Measurements from ENCODE around the gene UQCC2.

Gene UQCC2

DNA sequence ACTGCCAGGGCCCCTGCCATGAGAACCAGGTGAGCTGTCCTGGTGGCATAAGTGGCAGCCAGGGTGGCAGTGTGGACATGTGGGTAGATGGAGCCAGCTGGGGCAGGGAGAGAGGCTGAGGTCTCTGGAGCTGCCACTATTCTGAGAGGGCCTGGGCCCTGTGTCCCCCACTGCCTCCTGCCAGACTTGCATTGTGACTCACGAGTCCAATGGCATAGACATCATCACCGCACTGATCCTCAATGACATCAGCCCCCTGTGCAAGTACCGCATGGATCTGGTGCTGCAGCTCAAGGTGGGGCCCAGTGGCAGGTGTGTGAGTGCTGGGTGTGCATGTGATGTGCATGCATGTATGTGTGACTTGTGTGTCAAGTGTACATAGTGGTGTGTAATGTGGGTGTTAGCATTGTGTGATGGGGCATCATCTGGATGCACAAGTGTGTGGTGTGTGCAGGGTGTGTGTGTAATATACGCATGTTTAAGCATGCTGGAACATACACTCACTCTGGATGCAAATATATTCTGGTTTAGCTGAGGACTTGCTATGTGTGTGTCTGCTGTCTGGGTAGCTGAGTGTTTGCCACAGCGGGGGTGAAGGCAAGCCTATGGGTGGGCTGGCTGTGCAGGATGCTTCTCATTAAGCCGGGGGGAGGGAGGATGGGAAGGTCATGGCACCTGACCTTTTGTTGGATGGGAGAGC is 25.1 kb downstream of the UQCC2 start:
- TF ChIP-seq, protein P1, sequence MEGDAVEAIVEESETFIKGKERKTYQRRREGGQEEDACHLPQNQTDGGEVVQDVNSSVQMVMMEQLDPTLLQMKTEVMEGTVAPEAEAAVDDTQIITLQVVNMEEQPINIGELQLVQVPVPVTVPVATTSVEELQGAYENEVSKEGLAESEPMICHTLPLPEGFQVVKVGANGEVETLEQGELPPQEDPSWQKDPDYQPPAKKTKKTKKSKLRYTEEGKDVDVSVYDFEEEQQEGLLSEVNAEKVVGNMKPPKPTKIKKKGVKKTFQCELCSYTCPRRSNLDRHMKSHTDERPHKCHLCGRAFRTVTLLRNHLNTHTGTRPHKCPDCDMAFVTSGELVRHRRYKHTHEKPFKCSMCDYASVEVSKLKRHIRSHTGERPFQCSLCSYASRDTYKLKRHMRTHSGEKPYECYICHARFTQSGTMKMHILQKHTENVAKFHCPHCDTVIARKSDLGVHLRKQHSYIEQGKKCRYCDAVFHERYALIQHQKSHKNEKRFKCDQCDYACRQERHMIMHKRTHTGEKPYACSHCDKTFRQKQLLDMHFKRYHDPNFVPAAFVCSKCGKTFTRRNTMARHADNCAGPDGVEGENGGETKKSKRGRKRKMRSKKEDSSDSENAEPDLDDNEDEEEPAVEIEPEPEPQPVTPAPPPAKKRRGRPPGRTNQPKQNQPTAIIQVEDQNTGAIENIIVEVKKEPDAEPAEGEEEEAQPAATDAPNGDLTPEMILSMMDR (IDR thresholded peaks at IDR 0.05; ENCODE audit: unreplicated experiment in 3 of 3) = no peak
- peaks cover 15% of the 10 kb centered on the region for H3K27me3 Mint-ChIP-seq (ENCODE audit: low read depth)
- H3K4me1 Mint-ChIP-seq = no peaks in the 10 kb centered on the region
- H3K4me3 Mint-ChIP-seq = no peak overlapping the region
- peaks cover 3% of the 10 kb centered on the region for H3K36me3 Mint-ChIP-seq (ENCODE audit: low read depth)
- H3K27ac Mint-ChIP-seq = no peak overlapping the region
- H3K9me3 Mint-ChIP-seq = no peaks in the 10 kb centered on the region

DNA sequence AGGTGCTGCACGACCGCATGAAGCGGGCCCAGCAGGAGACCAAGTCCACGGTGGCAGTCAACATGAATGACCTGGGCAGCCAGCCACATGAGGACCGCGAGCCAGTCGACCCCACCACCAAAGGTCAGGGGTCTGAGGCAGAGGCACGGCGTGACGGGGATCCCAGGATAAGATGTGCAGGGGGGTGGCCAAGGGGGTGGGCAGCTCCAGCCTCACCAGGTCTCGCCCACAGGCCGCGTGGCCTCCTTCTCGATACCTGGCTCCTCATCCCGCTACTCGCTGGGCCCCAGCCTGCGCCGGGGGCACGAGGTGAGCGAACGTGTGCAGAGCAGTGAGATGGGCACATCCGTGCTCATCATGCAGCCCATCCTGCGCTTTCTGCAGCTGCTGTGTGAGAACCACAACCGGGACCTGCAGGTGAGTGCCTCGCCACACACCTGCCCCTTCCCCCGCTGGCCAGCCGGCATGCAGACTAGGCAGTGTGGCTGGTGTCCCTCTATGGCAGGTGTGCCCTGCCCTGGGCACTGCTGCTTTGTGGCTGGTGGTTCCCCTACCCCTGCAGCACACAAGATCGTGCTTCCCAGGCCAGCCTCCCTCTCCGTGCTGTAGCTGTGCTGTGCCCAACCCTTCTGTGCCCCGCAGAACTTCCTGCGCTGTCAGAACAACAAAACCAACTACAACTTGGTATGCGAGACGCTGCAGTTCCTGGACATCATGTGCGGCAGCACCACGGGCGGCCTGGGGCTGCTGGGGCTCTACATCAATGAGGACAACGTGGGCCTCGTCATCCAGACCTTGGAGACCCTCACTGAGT is 25.9 kb downstream of the UQCC2 start:
- no peak overlapping the region for H3K4me3 Mint-ChIP-seq
- no peak overlapping the region for H3K27ac Mint-ChIP-seq
- peaks cover 3% of the 10 kb centered on the region for H3K36me3 Mint-ChIP-seq (ENCODE audit: low read depth)
- no peaks in the 10 kb centered on the region for H3K9me3 Mint-ChIP-seq
- TF ChIP-seq, protein P1 (IDR thresholded peaks at IDR 0.05; ENCODE audit: unreplicated experiment in 3 of 3) = no peak
- H3K27me3 Mint-ChIP-seq (ENCODE audit: low read depth) = peaks cover 15% of the 10 kb centered on the region
- no peaks in the 10 kb centered on the region for H3K4me1 Mint-ChIP-seq

DNA sequence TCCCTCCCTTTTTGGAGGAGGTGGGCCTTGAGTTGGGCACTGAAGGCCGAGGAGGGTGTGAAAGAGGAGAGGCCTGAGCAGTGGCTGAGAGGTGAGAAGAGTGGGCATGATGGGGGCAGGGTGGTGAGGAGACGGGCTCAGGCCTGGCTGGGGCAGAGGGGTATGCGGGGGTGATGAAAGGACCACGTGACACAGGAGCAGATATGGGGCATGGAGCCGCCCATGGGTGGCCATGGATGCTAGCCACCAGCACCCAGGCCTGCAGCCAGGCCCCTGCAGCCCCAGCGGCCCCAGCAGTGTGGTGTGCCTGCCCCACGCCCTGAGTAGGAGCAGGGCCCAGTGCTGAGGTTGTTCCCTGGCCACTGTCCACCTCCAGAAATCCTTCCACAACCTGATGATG is 26.5 kb downstream of the UQCC2 start:
- no peaks in the 10 kb centered on the region for H3K9me3 Mint-ChIP-seq
- no peaks in the 10 kb centered on the region for H3K4me1 Mint-ChIP-seq
- H3K4me3 Mint-ChIP-seq = no peak overlapping the region
- peaks cover 15% of the 10 kb centered on the region for H3K27me3 Mint-ChIP-seq (ENCODE audit: low read depth)
- H3K27ac Mint-ChIP-seq = no peak overlapping the region
- TF ChIP-seq, protein P1 (IDR thresholded peaks at IDR 0.05; ENCODE audit: unreplicated experiment in 3 of 3) = no peak
- H3K36me3 Mint-ChIP-seq (ENCODE audit: low read depth) = peaks cover 3% of the 10 kb centered on the region

DNA sequence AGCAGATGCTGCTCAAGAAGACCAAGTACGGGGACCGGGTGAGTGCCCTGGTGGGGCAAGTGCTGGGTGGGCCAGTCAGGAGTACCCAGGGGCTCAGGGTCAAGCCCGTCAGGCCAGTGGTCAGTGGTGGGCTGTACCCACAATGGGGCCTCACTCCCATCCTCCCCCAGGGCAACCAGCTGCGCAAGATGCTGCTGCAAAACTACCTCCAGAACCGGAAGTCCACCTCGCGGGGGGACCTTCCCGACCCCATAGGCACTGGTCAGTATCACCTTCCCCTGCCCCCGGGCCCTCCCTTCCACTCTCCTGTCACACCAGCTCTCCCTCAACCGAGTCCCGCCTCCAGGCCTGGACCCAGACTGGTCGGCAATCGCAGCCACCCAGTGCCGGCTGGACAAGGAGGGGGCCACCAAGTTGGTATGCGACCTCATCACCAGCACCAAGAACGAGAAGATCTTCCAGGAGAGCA is 27.0 kb downstream of the UQCC2 start:
- no peaks in the 10 kb centered on the region for H3K4me1 Mint-ChIP-seq
- no peaks in the 10 kb centered on the region for H3K9me3 Mint-ChIP-seq
- H3K36me3 Mint-ChIP-seq (ENCODE audit: low read depth) = peaks cover 2% of the 10 kb centered on the region
- no peak overlapping the region for H3K4me3 Mint-ChIP-seq
- H3K27me3 Mint-ChIP-seq (ENCODE audit: low read depth) = peaks cover 10% of the 10 kb centered on the region
- TF ChIP-seq, protein P1 (IDR thresholded peaks at IDR 0.05; ENCODE audit: unreplicated experiment in 3 of 3) = no peak
- no peak overlapping the region for H3K27ac Mint-ChIP-seq

DNA sequence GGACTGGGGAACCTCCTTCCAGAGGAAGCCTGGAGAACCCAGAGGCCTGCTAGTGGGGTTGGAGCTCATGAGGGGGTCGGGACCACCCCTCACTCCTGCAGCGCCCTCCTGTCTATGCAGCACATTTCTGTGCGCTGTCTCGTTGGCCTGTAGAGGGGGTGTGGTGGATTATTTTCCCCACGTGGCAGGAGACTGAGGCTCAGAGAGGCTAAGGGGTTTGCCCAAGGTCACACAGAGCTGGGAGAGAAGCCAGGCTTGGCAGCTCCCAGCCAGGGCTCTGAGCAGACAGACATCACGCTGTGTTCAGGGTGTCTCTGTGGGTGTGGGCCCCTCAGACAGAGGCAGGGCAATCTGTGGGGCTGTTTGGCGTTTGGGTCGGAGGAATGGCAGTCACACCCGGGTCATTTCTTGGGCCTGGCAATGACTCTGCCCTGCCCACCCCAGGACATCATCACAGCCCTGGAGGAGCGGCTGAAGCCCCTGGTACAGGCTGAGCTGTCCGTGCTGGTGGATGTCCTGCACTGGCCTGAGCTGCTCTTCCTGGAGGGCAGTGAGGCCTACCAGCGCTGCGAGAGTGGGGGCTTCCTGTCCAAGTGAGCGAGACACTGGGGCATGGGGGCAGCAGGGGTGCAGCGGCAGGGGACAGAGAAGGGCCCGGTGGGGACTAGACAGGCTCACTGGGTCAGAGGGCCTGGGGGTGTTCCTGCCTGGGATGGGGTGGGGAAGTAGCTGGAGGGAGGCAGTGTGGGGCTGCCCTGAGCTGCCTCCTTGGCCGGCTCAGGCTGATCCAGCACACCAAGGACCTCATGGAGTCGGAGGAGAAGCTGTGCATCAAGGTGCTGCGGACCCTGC is 27.7 kb downstream of the UQCC2 start:
- Mint-ChIP-seq H3K4me3 (no peak overlapping the region), H3K9me3 (no peaks in the 10 kb centered on the region), H3K27me3 (ENCODE audit: low read depth) (peaks cover 8% of the 10 kb centered on the region), H3K4me1 (peaks cover 5% of the 10 kb centered on the region), H3K36me3 (ENCODE audit: low read depth) (no peaks in the 10 kb centered on the region), H3K27ac (no peak overlapping the region)
- TF ChIP-seq, protein P1 (IDR thresholded peaks at IDR 0.05; ENCODE audit: unreplicated experiment in 3 of 3) = no peak

Measured in nephron (organoid).